Left ventricle myocardium superior (tissue), 1 donor: ENCODE data around the gene ACOT4. TPM values are rescaled to one million over a fixed set of nuclear protein-coding genes. Genes with fewer than 3 reads are reported as not detected.
"Not testable (repeated sequence)": the region's sequence is repeated elsewhere in the genome, so short reads cannot be mapped to it uniquely, and the experiment has no call there.

Source experiments
- ATAC-seq: fragments of 200-7000 bp; cut with Tn5 transposase; one replicate; pipeline ENCODE4 v1.9.1; 2020; ENCODE audit warnings: mild to moderate bottlenecking, moderate library complexity
- DNase-seq: peaks from one replicate; pipeline ENCODE4 v3.0.0-alpha.2; 2020
- intact Hi-C: fragments of 100-400 bp; cut with micrococcal nuclease; formaldehyde crosslinking; loops from one replicate; pipeline ENCODE4 v1.11.0; 2022
- total RNA-seq: library from RNA; stranded (reverse); fragmentation: NEBNext Ultra II Directional; extraction: Animal tissue kit (Norgen Biotek cat#: 25700); gene quantifications from one replicate; pipeline ENCODE4 v1.2.1, GENCODE V29; 2021
- donor health status: DM: no; HTN: yes; CAD: no; lungs with severe emphysema.

Gene ACOT4
- total RNA-seq, 1 donor from 2014 or later: 0.84 TPM

GRCh38 chr14:73573740-73574139 lies 17.9 kb upstream of the ACOT4 start:
- intact Hi-C loops, ATAC-seq, DNase-seq: not testable (repeated sequence)

GRCh38 chr14:73574251-73574650 lies 17.4 kb upstream of the ACOT4 start:
- DNase-seq, intact Hi-C loops, ATAC-seq: not testable (repeated sequence)

GRCh38 chr14:73576391-73576790 lies 15.3 kb upstream of the ACOT4 start:
- intact Hi-C loops: no loop called here
- DNase-seq (no peak), ATAC-seq (no peak)

- peak; percentile 92 for ATAC-seq
- intact Hi-C loops, DNase-seq: not testable (repeated sequence)
Measured at GRCh38 chr14:73577214-73577613, 14.5 kb upstream of the ACOT4 start.

GRCh38 chr14:73582102-73582979 lies 9.3 kb upstream of the ACOT4 start:
- intact Hi-C loops, ATAC-seq, DNase-seq: not testable (repeated sequence)

- DNase-seq (no peak), ATAC-seq (no peak)
- intact Hi-C loops: no loop called here
Measured at GRCh38 chr14:73588695-73589094, 3.0 kb upstream of the ACOT4 start.

- DNase-seq: no peak
- ATAC-seq: no peak
- intact Hi-C loops: no loop called here
Measured at GRCh38 chr14:73589116-73589515, 2.6 kb upstream of the ACOT4 start.

- intact Hi-C loops, ATAC-seq, DNase-seq: not testable (repeated sequence)
Measured at GRCh38 chr14:73590673-73591004, 1.0 kb upstream of the ACOT4 start.

- ATAC-seq: no peak
- intact Hi-C loops: no loop called here
- no peak for DNase-seq
Measured at GRCh38 chr14:73594491-73594890, 2.8 kb downstream of the ACOT4 start.

GRCh38 chr14:73599499-73599898 lies 7.8 kb downstream of the ACOT4 start:
- DNase-seq (no peak), ATAC-seq (no peak)

GRCh38 chr14:73602994-73603393 lies 11.3 kb downstream of the ACOT4 start:
- intact Hi-C loops: no loop called here
- ATAC-seq (no peak), DNase-seq (no peak)

More at GRCh38 chr14:73599499-73599898, 7.8 kb downstream of the ACOT4 start:
- intact Hi-C loops: no loop called here

- ATAC-seq (no peak), DNase-seq (no peak)
- intact Hi-C loops: no loop called here
Measured at GRCh38 chr14:73606271-73606670, 14.6 kb downstream of the ACOT4 start.

- DNase-seq: no peak
- ATAC-seq: no peak
- intact Hi-C loops: no loop called here
Measured at GRCh38 chr14:73607241-73607640, 15.6 kb downstream of the ACOT4 start.

- no peak for DNase-seq
- no peak for ATAC-seq
- intact Hi-C loops: no loop called here
Measured at GRCh38 chr14:73610687-73611086, 19.0 kb downstream of the ACOT4 start.

GRCh38 chr14:73612339-73613045 lies 20.8 kb downstream of the ACOT4 start, which contains the start of gene ACOT6:
TSS of gene ACOT6 (plus strand) at chr14:73612517. CDS start at chr14:73612572, 55 bp downstream.
- intact Hi-C loops: no loop called here
- ATAC-seq: peak; percentile 95
- peak; percentile 84 for DNase-seq

- ATAC-seq (peak; percentile 39), DNase-seq (no peak)
- intact Hi-C loops: no loop called here
Measured at GRCh38 chr14:73613046-73613383, 21.3 kb downstream of the ACOT4 start.

GRCh38 chr14:73613419-73613963 lies 21.8 kb downstream of the ACOT4 start:
- DNase-seq (no peak), ATAC-seq (no peak)
- intact Hi-C loops: no loop called here

GRCh38 chr14:73616831-73617230 lies 25.2 kb downstream of the ACOT4 start:
- no peak for ATAC-seq
- DNase-seq: no peak
- intact Hi-C loops: no loop called here

- ATAC-seq (no peak), DNase-seq (no peak)
- intact Hi-C loops: no loop called here
Measured at GRCh38 chr14:73619524-73619923, 27.9 kb downstream of the ACOT4 start.

- ATAC-seq (no peak), DNase-seq (no peak)
- intact Hi-C loops: no loop called here
Measured at GRCh38 chr14:73620268-73620667, 28.6 kb downstream of the ACOT4 start.
